GM10266 (cell line): Measurements from ENCODE around the gene GNAQ.
A peak's percentile ranks its signal among the peaks of the same experiment; 100 is the strongest.

Experiments used
- DNase-seq: peaks from one replicate; pipeline ENCODE4 v3.0.0; 2012; ENCODE audit errors: extremely low spot score
- CTCF ChIP-seq: IDR thresholded peaks from 2 replicates; pipeline ENCODE4 v1.5.1; 2012; ENCODE audit warnings: mild to moderate bottlenecking, low read depth; ENCODE audit not compliant: control insufficient read depth, insufficient read depth; ENCODE audit errors: missing control alignments

GNAQ gene

DNA sequence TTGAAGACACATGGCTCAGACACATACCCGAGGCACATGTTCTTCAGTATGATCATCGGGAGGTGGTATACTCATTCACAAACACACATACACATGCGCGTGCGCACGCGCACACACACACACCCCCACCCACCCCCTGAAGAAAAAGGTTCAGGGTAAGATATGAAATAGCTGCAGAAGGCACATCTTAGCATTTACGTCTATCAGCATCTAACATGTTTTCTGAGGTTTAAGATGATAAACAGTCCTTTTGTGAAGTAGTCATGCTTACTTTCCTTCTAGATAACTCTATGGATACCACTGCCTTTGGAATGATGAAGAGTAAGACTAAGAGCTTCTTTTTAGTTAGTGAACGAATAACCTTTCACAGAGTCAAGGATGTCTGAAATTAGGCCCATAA is 278.4 kb downstream of the GNAQ start:
- no peak for DNase-seq
- TF ChIP-seq CTCF: no peak

DNA sequence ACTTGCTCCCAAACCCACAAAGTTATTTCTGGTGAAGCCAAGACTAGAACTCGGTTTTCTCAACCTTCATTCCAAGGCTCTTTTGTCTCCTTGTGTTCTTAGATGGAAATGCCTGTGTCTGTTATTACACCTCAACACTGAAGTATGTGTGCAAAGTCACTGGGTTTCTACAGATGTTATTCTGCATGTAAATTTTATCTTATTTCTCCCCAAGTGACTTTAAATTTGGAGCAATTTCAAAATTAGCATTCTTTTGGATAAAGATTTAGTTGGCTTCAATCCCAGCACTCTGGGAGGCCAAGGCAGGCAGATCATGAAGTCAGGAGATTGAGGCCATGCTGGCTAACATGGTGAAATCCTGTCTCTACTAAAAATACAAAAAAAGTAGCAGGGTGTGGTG is 279.1 kb downstream of the GNAQ start:
- no peak for DNase-seq
- TF ChIP-seq CTCF: no peak

DNA sequence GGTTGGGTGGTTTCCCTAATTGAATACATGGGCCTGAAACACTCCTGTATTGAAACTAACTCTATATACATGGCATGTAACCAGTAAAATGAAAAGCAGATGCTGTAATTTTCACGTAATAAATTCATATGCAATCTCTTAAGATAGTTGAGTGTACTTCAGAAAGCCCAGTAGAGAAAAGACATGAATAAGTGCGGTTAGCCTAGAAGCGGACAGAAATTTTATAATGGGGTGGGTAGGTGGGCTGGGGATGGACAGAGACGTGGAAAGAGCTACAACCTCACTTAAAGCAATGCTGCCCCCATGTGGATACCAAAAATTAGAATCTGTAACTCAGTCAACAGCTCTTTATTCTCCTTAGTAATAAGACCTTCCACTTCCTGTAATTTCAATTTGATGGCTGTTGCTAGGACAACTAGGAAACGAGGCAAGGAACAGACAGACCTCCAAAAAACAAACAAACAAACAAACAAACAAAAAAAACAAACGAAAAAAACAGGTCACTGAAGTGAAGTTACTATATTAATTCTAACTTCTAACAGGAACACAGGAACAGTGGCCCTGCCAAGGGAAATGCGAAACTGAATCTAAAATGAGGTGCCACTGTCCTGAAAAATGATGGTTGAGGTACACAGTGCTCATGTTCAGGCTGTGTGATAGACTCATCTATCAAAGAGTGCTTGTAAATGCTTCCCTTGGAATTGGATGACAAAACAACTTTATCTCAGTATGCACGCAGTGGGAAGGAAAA is 280.1 kb downstream of the GNAQ start:
- DNase-seq: peak; percentile 21
- peak; percentile 38 for TF ChIP-seq CTCF

DNA sequence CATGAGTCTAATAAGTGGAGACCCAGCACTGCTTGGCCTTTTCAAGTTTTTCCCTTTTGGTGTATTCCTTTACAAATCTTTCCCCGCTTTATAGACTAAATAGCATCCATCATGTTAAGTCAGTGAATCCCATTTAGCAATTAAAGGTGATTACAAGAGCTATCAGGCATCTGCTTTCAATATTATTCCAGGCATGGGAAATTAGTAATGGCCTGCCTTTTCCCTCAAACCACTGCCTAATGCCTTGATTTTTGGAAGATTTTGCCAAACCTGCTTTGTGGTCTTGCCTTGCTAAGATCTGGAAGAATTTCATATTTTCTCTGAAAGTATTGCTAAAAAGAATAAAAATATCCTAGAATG is 280.6 kb downstream of the GNAQ start:
- no peak for DNase-seq
- TF ChIP-seq CTCF: no peak

- no peak for DNase-seq
- no peak for TF ChIP-seq CTCF
These were observed 281.3 kb downstream of the GNAQ start for GRCh38 chr9:77750284-77750683.

GRCh38 chr9:77748214-77748772 is 283.3 kb downstream of the GNAQ start:
- DNase-seq: no peak

More at GRCh38 chr9:77748214-77748772, 283.3 kb downstream of the GNAQ start:
- TF ChIP-seq CTCF: no peak
